Endothelial cell of umbilical vein (primary cell): ENCODE data around the gene AKAP6. TPM values are rescaled to one million over a fixed set of nuclear protein-coding genes. Genes with fewer than 3 reads are reported as not detected.

Experiments used
- BruUV-seq: library from RNA; stranded (reverse); fragments of 400-500 nt; replicated peaks from 2 replicates; lab custom pipeline; 2021; lab: Mats Ljungman, UMichigan
- CTCF ChIA-PET: fragments of 300-600, 350-600 bp; sonication (Branson Sonifier 250); formaldehyde crosslinking; loops from one replicate; lab custom pipeline; 2021; ENCODE audit warnings: antibody characterized with exemption, inconsistent platforms; lab: Charles Lee
- POLR2A ChIA-PET: fragments of 300-600, 350-600 bp; sonication (Branson Sonifier 250); formaldehyde crosslinking; loops from one replicate; lab custom pipeline; 2021; ENCODE audit warnings: antibody characterized with exemption, inconsistent platforms; lab: Charles Lee
- DNase-seq: peaks from one replicate; pipeline ENCODE4 v3.0.0-alpha.2; 2011; ENCODE audit warnings: low read depth, low spot score
- FAIRE-seq: peaks from 2 replicates; lab custom pipeline; 2011; peaks lifted over from hg19 to GRCh38; lab: Jason Lieb, UNC
- H2AFZ ChIP-seq: 2 replicates; pipeline ENCODE4 v1.6.0; 2012; ENCODE audit warnings: low read depth, low read length, control low read depth, inconsistent platforms
- H3K27ac ChIP-seq: 2 replicates; pipeline ENCODE4 v1.5.1; 2011; ENCODE audit warnings: low read depth, mild to moderate bottlenecking, control low read depth, low read length, moderate library complexity; ENCODE audit not compliant: insufficient read depth
- H3K27me3 ChIP-seq, 2 experiments: 2 replicates each; pipeline versions ENCODE4 v1.6.0 to v1.6.1; 2011; ENCODE audit warnings: low read length in 2 of 2, mixed read lengths in 1 of 2; ENCODE audit not compliant: control insufficient read depth in 2 of 2, insufficient read depth in 2 of 2
- H3K36me3 ChIP-seq, 2 experiments: 2 replicates in 1 of 2; 3 replicates in 1 of 2; pipeline ENCODE4 v1.5.1; 2011; ENCODE audit warnings: low read length in 2 of 2, mild to moderate bottlenecking in 1 of 2, moderate library complexity in 1 of 2; ENCODE audit not compliant: control insufficient read depth in 2 of 2, insufficient read depth in 2 of 2; ENCODE audit errors: extremely low read depth in 1 of 2
- H3K4me1 ChIP-seq: 3 replicates; pipeline ENCODE4 v1.5.1; 2011; ENCODE audit warnings: mild to moderate bottlenecking, low read length; ENCODE audit not compliant: control insufficient read depth, insufficient read depth; ENCODE audit errors: extremely low read depth
- H3K4me2 ChIP-seq: 2 replicates; pipeline ENCODE4 v1.6.1; 2011; ENCODE audit warnings: low read length, control low read depth, mixed read lengths; ENCODE audit not compliant: insufficient read depth
- H3K4me3 ChIP-seq, 3 experiments: fragments of 200-600 bp in 1 of 3; sonication (generic), shearing (Covaris generic) in 1 of 3; replicated peaks in 1 of 3; 2 replicates each; pipeline ENCODE4 v1.5.1; 2011 to 2016; ENCODE audit warnings: control low read depth in 3 of 3, low read length in 3 of 3, mild to moderate bottlenecking in 2 of 3, inconsistent platforms in 1 of 3, low read depth in 1 of 3, moderate library complexity in 1 of 3; ENCODE audit not compliant: insufficient read depth in 1 of 3
- H3K79me2 ChIP-seq: 2 replicates; pipeline ENCODE4 v1.6.0; 2012; ENCODE audit warnings: low read length, inconsistent platforms; ENCODE audit not compliant: control insufficient read depth, insufficient read depth
- H3K9ac ChIP-seq: replicated peaks from 2 replicates; pipeline ENCODE3; 2011; ENCODE audit warnings: low read length, control low read depth; ENCODE audit not compliant: insufficient read depth; ENCODE audit errors: extremely low read depth
- H3K9me1 ChIP-seq: replicated peaks from 3 replicates; pipeline ENCODE4 v1.6.0; 2011; ENCODE audit warnings: mild to moderate bottlenecking, low read length; ENCODE audit not compliant: control insufficient read depth, insufficient read depth; ENCODE audit errors: extremely low read depth
- H3K9me3 ChIP-seq: replicated peaks from 2 replicates; pipeline ENCODE4 v1.5.1; 2012; ENCODE audit warnings: low read length, inconsistent platforms; ENCODE audit not compliant: control insufficient read depth, insufficient read depth
- H4K20me1 ChIP-seq: replicated peaks from 2 replicates; pipeline ENCODE3; 2011; ENCODE audit warnings: mild to moderate bottlenecking, low read length; ENCODE audit not compliant: control insufficient read depth, insufficient read depth; ENCODE audit errors: extremely low read depth
- EZH2 ChIP-seq: IDR thresholded peaks from 2 replicates; pipeline ENCODE4 v1.6.1; 2012; ENCODE audit warnings: borderline replicate concordance, low read depth, mild to moderate bottlenecking, moderate library complexity, low read length, inconsistent platforms; ENCODE audit not compliant: severe bottlenecking
- FOS ChIP-seq: IDR thresholded peaks from 2 replicates; pipeline ENCODE4 v1.6.1; 2011; ENCODE audit warnings: mild to moderate bottlenecking, low read length, moderate library complexity, borderline replicate concordance; ENCODE audit not compliant: insufficient read depth
- JUN ChIP-seq: IDR thresholded peaks from 2 replicates; pipeline ENCODE4 v1.6.1; 2011; ENCODE audit warnings: borderline replicate concordance, low read depth; ENCODE audit not compliant: insufficient read length, insufficient read depth
- MAX ChIP-seq: IDR thresholded peaks from 2 replicates; pipeline ENCODE4 v1.6.1; 2011; ENCODE audit not compliant: insufficient read depth, insufficient read length
- MYC ChIP-seq: IDR thresholded peaks from one replicate; pipeline ENCODE4 v1.6.1; 2011; ENCODE audit warnings: mild to moderate bottlenecking, low read depth, low read length
- POLR2A ChIP-seq: IDR thresholded peaks from 2 replicates; pipeline ENCODE4 v1.6.1; 2012; ENCODE audit warnings: low read depth, mild to moderate bottlenecking, control low read depth, low read length
- POLR2AphosphoS5 ChIP-seq: IDR thresholded peaks from 2 replicates; pipeline ENCODE4 v1.6.1; 2012; ENCODE audit warnings: low read depth, mild to moderate bottlenecking, control low read depth, low read length, moderate library complexity; ENCODE audit not compliant: insufficient read depth
- dilution Hi-C: fragments of 300-500 bp; cut with MboI; formaldehyde crosslinking; loops from one replicate; pipeline ENCODE4 v1.15.0; 2019; ENCODE audit warnings: low sequenced_read_pairs; ENCODE audit not compliant: extremely low pct_ligation_motif_present
- intact Hi-C: fragments of 100-400 bp; cut with micrococcal nuclease; formaldehyde crosslinking; loops from one replicate; pipeline ENCODE4 v1.10.0; 2022
- polyA plus RNA-seq, 4 experiments: library from polyadenylated mRNA; depleted of rRNA in 3 of 4; stranded (reverse) in 3 of 4; unstranded in 1 of 4; fragments of >200 nt; gene quantifications; 2 replicates each; pipeline versions ENCODE4 v1.2.1 to v1.2.3, GENCODE V29; 2011 to 2012; ENCODE audit warnings: missing spikeins in 1 of 4
- total RNA-seq: library from RNA; stranded (reverse); gene quantifications from 2 replicates; pipeline ENCODE4 v1.2.3, GENCODE V29; 2021
- TF ChIP-seq, protein P1 (sequence below), 2 donors: IDR thresholded peaks; 1 replicate in 1 of 2; 2 replicates in 1 of 2; pipeline ENCODE4 v1.5.1; 2011; ENCODE audit warnings: low read length in 2 of 2, mild to moderate bottlenecking in 2 of 2, moderate library complexity in 2 of 2, control low read depth in 1 of 2, inconsistent platforms in 1 of 2, low read depth in 1 of 2; ENCODE audit not compliant: insufficient read depth in 1 of 2; ENCODE audit errors: extremely low read depth in 1 of 2

Gene AKAP6
- total and polyA plus RNA-seq, 2 donors (not counting 3 experiments of a cell fraction or from before 2014, with no cell fraction given), result 0.03 to 0.49 TPM

DNA sequence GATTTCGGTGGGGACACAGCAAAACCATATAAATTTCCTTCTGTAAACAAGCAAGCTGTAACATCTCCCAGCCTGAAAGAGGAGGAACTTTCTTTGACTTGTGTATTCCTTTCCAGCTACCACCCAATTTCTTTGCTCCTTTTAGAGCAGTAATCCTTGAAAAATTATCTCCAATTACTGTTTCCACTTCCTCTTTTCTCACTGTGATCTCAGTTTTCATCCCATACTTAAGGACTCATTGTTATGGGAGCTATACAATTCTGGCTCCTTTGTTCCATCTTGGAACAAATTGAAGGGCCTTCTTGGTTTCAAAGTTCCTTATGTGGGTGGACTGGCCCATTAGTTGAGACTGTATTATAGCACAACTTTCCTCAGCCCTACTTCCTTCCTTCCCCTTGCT, 152.6 kb downstream of the AKAP6 start:
- Histone ChIP-seq H3K4me3 (no peak overlapping the region), H3K9me1 (no peaks in the 10 kb centered on the region), H3K9me3 (no peaks in the 10 kb centered on the region), H3K27ac (no peak overlapping the region), H2AFZ (peak overlapping the region; percentile 59), H3K9ac (no peak overlapping the region), H3K4me1 (no peaks in the 10 kb centered on the region), H3K27me3 (no peaks in the 10 kb centered on the region), H4K20me1 (no peaks in the 10 kb centered on the region), H3K36me3 (no peaks in the 10 kb centered on the region), H3K79me2 (no peaks in the 10 kb centered on the region), H3K4me2 (no peak overlapping the region)
- ChIA-PET POLR2A (no interaction called here), CTCF (no interaction called here)
- TF ChIP-seq POLR2A (no peak), MYC (no peak), FOS (no peak), JUN (no peak), EZH2 (no peak), POLR2AphosphoS5 (no peak), MAX (no peak)
- TF ChIP-seq, protein P1, sequence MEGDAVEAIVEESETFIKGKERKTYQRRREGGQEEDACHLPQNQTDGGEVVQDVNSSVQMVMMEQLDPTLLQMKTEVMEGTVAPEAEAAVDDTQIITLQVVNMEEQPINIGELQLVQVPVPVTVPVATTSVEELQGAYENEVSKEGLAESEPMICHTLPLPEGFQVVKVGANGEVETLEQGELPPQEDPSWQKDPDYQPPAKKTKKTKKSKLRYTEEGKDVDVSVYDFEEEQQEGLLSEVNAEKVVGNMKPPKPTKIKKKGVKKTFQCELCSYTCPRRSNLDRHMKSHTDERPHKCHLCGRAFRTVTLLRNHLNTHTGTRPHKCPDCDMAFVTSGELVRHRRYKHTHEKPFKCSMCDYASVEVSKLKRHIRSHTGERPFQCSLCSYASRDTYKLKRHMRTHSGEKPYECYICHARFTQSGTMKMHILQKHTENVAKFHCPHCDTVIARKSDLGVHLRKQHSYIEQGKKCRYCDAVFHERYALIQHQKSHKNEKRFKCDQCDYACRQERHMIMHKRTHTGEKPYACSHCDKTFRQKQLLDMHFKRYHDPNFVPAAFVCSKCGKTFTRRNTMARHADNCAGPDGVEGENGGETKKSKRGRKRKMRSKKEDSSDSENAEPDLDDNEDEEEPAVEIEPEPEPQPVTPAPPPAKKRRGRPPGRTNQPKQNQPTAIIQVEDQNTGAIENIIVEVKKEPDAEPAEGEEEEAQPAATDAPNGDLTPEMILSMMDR (IDR thresholded peaks at IDR 0.05; ENCODE audit: extremely low read depth in 1 of 2, insufficient read depth in 1 of 2, low read depth in 1 of 2, low read length in 2 of 2), result no peak
- intact Hi-C loops (no loop called here), dilution Hi-C loops (no loop called here)
- FAIRE-seq, result no peak
- no peak for DNase-seq
- no TSS peak for BruUV-seq
